GM19324 (cell line): ENCODE data around the gene CNTN1.

ENCODE experiments used
- ATAC-seq: cut with Tn5 transposase; IDR thresholded peaks from one replicate; pipeline ENCODE4 v1.9.1; 2021; ENCODE audit warnings: mild to moderate bottlenecking, moderate library complexity; ENCODE audit not compliant: unreplicated experiment, low FRiP score

The CNTN1 gene

GRCh38 chr12:40691913-40692764 lies at the start of gene CNTN1:
CNTN1 (plus strand) TSS chr12:40692439.
- peak; percentile 56 for ATAC-seq

- ATAC-seq = no peak
These were observed 48.7 kb upstream of the CNTN1 start for GRCh38 chr12:40643506-40643905.

GRCh38 chr12:40643976-40644375 lies 48.3 kb upstream of the CNTN1 start:
- ATAC-seq = no peak

- ATAC-seq = no peak
These were observed 47.5 kb upstream of the CNTN1 start for GRCh38 chr12:40644708-40645107.

- ATAC-seq = no peak
These were observed 46.9 kb upstream of the CNTN1 start for GRCh38 chr12:40645361-40645760.

DNA sequence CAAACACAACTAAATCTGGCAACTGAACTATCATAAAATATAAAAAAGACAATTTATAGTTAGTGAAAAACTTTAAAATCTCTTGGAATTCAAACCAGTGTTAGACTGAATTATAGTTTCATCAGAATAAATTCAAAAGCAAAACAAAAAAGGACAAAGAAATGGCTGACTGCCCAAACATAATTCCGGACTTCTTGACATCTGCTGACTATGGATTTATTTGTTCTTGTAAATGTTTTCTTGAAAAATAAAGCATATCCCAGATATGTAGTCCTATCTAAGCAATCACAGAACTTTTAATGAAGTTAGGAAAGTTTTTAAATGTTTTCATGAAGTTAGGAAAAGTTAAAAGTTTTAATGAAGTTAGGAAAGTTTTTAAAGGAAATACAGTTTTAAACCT lies 45.8 kb upstream of the CNTN1 start:
- no peak for ATAC-seq

DNA sequence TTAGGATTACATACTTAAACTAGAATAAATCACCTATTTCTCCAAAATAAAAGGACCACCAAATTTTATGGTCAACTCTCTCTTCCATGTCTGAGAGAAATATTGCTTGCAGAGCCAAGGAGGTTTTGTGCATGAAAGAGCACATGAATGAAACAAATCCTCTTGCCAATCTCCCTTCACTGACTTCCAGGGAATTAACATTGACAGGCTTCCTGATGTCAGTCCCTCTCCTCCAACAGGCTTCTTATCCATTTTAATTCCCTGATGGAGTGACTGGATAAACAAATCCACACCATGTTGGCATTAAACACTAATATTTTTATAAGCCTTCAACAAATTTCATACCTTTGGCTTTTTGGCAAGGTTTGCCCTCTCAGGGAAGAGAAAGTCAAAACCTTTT lies 45.3 kb upstream of the CNTN1 start:
- ATAC-seq = no peak

DNA sequence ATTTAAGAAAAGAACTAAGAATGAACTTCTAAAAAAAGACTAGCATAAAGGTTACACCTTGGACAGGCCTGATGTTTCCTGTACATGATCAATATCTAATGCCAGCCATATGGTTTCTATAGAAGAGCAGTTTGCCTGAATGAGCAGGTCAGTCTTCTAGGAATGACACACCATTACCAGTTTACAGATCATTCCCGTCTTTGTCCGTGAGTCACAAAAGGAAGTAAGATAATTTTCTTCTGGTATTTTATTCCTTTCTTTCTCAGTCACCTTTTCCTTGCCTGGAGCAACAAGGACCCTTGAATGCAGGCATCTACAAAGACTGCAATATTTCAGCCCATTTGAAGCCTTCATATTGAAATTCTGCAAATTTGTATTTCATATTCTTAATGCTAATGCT lies 44.6 kb upstream of the CNTN1 start:
- ATAC-seq = no peak

- ATAC-seq = no peak
These were observed 43.7 kb upstream of the CNTN1 start for GRCh38 chr12:40648519-40648918.

DNA sequence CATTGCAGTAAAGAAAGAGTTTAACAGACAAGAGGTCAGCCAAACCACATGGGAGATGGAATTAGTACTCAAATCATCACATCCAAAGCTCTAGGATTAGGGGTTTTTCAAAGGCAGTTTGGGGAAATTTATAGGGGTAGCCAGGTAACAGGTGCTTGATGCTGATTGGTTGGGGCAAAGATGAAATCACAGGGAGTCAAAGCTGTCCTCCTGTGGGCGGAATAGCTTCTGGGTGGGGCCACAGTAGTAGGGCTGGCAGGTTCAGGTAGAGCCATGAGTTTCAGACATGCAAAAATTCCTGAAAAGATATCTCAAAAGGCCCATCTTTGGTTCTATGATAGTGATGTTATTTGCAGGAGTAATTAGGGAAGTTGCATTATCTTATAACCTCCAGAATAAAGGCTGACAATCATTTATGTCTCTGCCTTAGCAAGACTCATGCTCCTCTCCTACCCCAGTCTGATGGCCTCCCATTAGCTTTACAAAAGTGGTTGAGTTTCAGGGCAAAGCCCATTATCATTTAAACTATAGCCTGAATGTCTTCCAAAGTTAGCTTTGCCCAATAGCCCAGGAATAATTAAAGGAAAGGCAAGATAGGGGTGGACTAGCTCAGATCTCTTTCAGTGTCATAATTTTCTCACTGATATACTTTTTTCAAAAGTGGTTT lies 42.1 kb upstream of the CNTN1 start:
- ATAC-seq = no peak

- no peak for ATAC-seq
These were observed 36.8 kb upstream of the CNTN1 start for GRCh38 chr12:40655451-40655850.

DNA sequence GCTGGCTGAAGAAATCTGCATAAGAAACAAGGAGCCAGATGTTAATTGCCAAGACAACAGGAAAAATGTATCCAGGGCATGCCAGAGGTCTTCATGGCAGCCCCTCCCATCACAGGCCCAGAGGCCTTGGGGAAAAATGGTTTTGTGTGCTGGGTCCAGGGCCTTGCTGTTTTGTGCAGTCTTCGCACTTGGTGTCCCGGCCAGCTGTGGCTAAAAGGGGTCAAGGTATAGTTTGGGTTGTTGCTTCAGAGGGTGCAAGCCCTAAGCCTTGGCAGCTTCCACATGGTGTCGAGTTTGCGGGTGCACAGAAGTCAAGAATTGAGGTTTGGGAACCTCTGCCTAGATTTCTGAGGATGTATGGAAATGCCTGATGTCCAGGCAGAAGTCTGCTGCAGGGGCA lies 29.9 kb upstream of the CNTN1 start:
- no peak for ATAC-seq

DNA sequence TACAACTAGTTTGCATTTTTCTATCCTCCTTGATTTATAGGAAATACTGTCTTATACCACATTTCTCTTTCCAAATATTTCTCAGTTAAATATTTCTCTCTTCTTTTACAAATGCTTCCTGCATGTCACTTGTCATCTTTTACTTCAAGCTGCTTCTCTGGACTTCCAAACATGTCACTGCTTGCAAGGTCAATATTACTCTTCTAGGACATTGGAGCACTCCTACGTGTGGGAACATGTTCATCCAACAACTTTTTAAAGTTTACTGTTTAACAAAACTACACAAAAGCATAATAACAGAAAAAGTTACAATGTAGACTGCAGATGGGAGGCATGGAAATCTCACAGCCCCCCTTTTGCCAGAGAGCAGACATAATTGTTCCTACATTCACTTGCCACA lies 28.5 kb upstream of the CNTN1 start:
- ATAC-seq = no peak

- ATAC-seq = no peak
These were observed 24.1 kb upstream of the CNTN1 start for GRCh38 chr12:40668099-40668529.

GRCh38 chr12:40672741-40673271 lies 19.4 kb upstream of the CNTN1 start:
- ATAC-seq = no peak

DNA sequence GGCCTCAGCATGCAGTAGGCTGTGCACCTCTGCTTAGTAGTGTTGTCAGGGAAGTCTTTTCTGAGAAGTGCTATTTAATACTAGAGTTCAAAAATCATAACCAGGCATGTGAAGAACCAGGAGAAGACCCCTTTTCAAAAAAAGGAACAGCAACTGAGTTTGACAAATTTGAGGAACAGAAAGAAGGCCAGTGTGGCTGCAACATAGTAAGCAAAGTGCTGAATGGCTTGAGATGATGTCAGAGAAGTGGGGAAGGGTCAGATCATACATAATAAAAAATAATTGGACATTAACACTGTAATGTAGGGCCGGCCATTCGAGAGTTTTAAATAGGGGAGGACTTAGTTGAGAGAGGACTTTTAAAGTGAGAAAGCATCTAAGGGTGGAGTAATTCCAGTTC lies 11.1 kb upstream of the CNTN1 start:
- ATAC-seq = no peak

- no peak for ATAC-seq
These were observed 7.3 kb upstream of the CNTN1 start for GRCh38 chr12:40684986-40685385.

- ATAC-seq = no peak
These were observed 4.0 kb upstream of the CNTN1 start for GRCh38 chr12:40688085-40688725.

DNA sequence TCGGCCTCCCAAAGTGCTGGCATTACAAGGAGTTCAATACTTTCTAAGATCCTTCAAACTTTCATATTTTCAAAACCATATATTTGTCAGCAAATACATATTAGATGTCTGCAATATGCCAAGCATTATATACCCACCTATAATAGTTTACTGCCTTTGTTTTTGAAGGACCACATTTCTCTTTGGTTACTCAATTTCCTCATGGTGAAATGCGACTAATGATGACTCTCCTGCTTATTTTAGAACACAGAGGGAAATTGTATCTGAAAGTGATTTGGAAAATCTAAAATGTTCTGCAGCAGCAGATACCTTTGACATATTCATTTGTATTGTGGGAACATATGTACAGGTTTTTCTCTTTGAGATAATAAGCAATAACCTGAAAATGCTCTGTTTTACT lies 2.7 kb upstream of the CNTN1 start:
- no peak for ATAC-seq

- ATAC-seq = peak; percentile 11
These were observed 547 bp downstream of the CNTN1 start for GRCh38 chr12:40692765-40693206.

GRCh38 chr12:40693207-40693821 lies 1.1 kb downstream of the CNTN1 start:
- ATAC-seq = no peak
